ENCODE data around the gene FBXL4.

GRCh38 chr6:98995116-98995515 is 47.4 kb upstream of the FBXL4 start:
- TF ChIP-seq CTCF (optimal IDR thresholded peaks at IDR 0.05 in 1 of 3, IDR thresholded peaks at IDR 0.05 in 1 of 3, conservative IDR thresholded peaks at IDR 0.05 in 1 of 3; ENCODE audit: extremely low read depth in 1 of 3, insufficient read depth in 2 of 3, low read length in 3 of 3) (no peak), EZH2 (IDR thresholded peaks at IDR 0.05; ENCODE audit: low read length) (no peak)
